ENCODE measurements around the gene TMEM132C.

Gene TMEM132C

DNA sequence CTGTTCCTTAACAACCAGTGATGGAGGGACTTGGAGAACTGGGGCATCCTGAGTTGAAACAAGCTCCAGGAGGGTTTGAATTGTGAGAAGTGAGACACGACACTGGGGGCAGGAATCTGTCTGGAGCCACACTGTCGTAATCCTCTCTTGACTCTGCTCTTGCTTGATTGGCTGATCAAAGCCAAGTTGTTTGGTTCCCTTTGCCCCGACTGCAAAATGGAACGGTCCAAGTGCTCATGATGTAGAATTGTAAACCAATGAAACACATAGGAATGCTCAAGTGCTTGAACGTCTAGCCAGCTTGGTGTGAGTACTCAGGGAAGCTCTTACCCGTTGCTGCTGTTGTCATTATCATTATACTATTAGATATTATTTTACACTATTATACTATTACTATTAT, 98.1 kb downstream of the TMEM132C start:
- Histone ChIP-seq H3K36me3 (ENCODE audit: control insufficient read depth in 5 of 5, insufficient read depth in 5 of 5, low read length in 5 of 5) (peaks cover 0 to 3% (median 0%) of the 10 kb centered on the region in 5 donors), H3K27ac (ENCODE audit: low read depth, low read length) (no peak overlapping the region), H3K4me3 (ENCODE audit: low read depth in 1 of 5, low read length in 5 of 5) (peak overlapping the region in 2 of 5 donors; percentile 45 to 72), H3K9me3 (ENCODE audit: control insufficient read depth in 5 of 5, low read length in 5 of 5) (no peaks in the 10 kb centered on the region), H3K4me1 (ENCODE audit: control insufficient read depth in 5 of 5, insufficient read depth in 5 of 5, low read length in 5 of 5) (peaks cover 0 to 23% (median 19%) of the 10 kb centered on the region in 5 donors), H3K27me3 (ENCODE audit: control insufficient read depth in 5 of 5, insufficient read depth in 4 of 5, low read length in 5 of 5) (peaks cover 0 to 4% (median 0%) of the 10 kb centered on the region in 5 donors), H3K9ac (ENCODE audit: low read length in 5 of 5) (no peak overlapping the region)

DNA sequence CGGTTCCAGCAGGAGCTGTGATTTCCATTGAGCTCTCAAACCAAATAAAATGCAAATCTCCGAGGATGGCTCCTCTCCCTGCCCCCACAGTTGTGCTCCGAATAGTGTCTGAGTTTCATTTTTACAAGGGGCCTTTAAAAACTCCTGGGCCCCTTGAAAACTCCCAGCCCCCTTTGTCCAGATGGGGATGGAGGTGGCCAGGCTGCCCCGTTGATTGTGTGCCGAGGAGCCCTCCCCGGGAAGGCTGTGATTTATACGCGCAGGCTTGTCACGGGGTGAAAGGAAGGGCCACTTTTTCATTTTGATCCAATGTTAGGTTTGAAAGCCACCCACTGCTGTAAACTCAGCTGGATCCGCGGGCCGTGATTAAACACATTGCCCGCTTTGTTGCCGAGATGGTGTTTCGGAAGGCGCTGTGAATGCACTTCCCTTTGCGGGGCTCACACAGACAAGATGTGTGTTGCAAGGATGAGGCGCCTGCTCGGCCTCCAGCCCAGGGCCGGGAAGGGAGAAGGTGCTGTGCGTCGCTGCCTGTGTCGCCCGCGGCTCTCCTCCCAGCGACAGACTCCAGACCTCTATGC, 98.8 kb downstream of the TMEM132C start:
- Histone ChIP-seq H3K4me3 (ENCODE audit: low read depth in 1 of 5, low read length in 5 of 5) (peak overlapping the region; percentile 45 to 72 (median 57)), H3K4me1 (ENCODE audit: control insufficient read depth in 5 of 5, insufficient read depth in 5 of 5, low read length in 5 of 5) (peaks cover 0 to 23% (median 19%) of the 10 kb centered on the region in 5 donors), H3K9ac (ENCODE audit: low read length in 5 of 5) (peak overlapping the region in 3 of 5 donors; percentile 17 to 42 (median 35)), H3K9me3 (ENCODE audit: control insufficient read depth in 5 of 5, low read length in 5 of 5) (no peaks in the 10 kb centered on the region), H3K36me3 (ENCODE audit: control insufficient read depth in 5 of 5, insufficient read depth in 5 of 5, low read length in 5 of 5) (peaks cover 0 to 1% (median 0%) of the 10 kb centered on the region in 5 donors), H3K27ac (ENCODE audit: low read depth, low read length) (no peak overlapping the region), H3K27me3 (ENCODE audit: control insufficient read depth in 5 of 5, insufficient read depth in 4 of 5, low read length in 5 of 5) (peaks cover 0 to 4% (median 0%) of the 10 kb centered on the region in 5 donors)

DNA sequence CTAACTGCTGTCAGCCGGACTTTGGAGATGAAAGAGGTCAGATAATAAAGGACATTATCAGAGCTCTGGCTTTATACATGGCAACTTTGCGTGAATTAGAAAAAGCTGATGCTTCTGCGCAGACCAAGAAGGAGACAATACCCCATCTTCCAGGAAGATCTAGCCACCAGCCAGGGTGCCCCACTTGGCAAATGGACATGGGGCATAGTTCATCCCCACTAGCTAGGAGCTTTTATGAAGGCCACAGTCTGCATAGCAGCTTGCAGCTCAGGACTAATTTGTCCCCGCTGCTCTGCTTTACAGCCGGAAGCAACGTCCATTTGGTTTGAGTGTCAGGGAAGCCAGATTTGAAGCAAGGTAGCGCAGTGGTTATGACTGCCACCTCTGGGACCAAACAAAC, 101.0 kb downstream of the TMEM132C start:
- no peak overlapping the region for H3K4me3 ChIP-seq (ENCODE audit: low read depth in 1 of 5, low read length in 5 of 5)
- no peak overlapping the region for H3K27ac ChIP-seq (ENCODE audit: low read depth, low read length)
- H3K27me3 ChIP-seq (ENCODE audit: control insufficient read depth in 5 of 5, insufficient read depth in 4 of 5, low read length in 5 of 5), result peaks cover 0 to 4% (median 0%) of the 10 kb centered on the region in 5 donors
- no peak overlapping the region for H3K9ac ChIP-seq (ENCODE audit: low read length in 5 of 5)
- no peaks in the 10 kb centered on the region for H3K36me3 ChIP-seq (ENCODE audit: control insufficient read depth in 5 of 5, insufficient read depth in 5 of 5, low read length in 5 of 5)
- no peaks in the 10 kb centered on the region for H3K9me3 ChIP-seq (ENCODE audit: control insufficient read depth in 5 of 5, low read length in 5 of 5)
- H3K4me1 ChIP-seq (ENCODE audit: control insufficient read depth in 5 of 5, insufficient read depth in 5 of 5, low read length in 5 of 5), result peaks cover 0 to 23% (median 19%) of the 10 kb centered on the region in 5 donors

DNA sequence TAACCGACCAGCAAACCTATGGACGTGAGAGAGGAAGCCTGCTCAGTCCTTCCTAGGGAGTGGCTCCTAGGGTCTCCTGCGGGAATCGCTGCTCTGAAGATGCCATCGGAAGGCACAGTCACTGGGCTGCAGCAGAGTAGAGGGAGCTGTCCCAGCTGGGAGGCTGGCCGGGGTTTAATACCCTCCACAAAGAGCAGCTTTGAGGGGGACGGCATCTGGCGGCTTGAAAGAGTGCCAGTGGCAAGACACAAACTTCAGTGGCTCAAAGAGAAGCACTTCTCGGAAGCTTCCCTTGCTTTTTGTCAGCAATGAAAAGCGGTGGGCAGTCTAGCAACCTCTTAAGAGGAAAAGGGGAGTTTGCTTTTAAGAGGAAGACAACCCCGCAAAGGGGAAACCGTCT, 114.6 kb downstream of the TMEM132C start:
- Histone ChIP-seq H3K4me3 (ENCODE audit: low read depth in 1 of 5, low read length in 5 of 5) (peak overlapping the region in 3 of 5 donors; percentile 8 to 56 (median 11)), H3K27me3 (ENCODE audit: control insufficient read depth in 5 of 5, insufficient read depth in 4 of 5, low read length in 5 of 5) (peaks cover 0 to 5% (median 0%) of the 10 kb centered on the region in 5 donors), H3K9ac (ENCODE audit: low read length in 5 of 5) (no peak overlapping the region), H3K9me3 (ENCODE audit: control insufficient read depth in 5 of 5, low read length in 5 of 5) (no peaks in the 10 kb centered on the region), H3K36me3 (ENCODE audit: control insufficient read depth in 5 of 5, insufficient read depth in 5 of 5, low read length in 5 of 5) (peaks cover 0 to 5% (median 0%) of the 10 kb centered on the region in 5 donors), H3K4me1 (ENCODE audit: control insufficient read depth in 5 of 5, insufficient read depth in 5 of 5, low read length in 5 of 5) (peaks cover 0 to 27% (median 7%) of the 10 kb centered on the region in 5 donors), H3K27ac (ENCODE audit: low read depth, low read length) (no peak overlapping the region)

DNA sequence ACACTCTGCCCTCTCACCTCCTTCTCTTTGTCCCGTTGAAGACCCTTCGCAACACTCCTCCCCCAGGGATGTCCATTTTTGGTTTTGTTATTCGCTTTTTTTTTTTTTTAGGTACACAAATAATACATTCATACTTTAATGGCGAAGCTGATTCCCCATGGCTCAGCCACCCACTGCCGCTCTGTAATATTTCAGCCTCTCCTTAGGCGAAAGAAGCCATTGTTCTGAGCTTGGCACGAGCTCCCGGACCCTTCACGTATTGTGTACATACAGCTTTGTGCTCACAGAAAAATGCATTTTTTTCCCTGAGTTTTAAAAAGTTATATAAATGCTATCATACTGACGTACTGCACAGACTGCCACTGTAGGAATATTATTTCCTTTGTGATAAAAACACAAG, 115.0 kb downstream of the TMEM132C start:
- Histone ChIP-seq H3K4me3 (ENCODE audit: low read depth in 1 of 5, low read length in 5 of 5) (peak overlapping the region in 2 of 5 donors; percentile 8 to 56), H3K9me3 (ENCODE audit: control insufficient read depth in 5 of 5, low read length in 5 of 5) (no peaks in the 10 kb centered on the region), H3K4me1 (ENCODE audit: control insufficient read depth in 5 of 5, insufficient read depth in 5 of 5, low read length in 5 of 5) (peaks cover 0 to 27% (median 7%) of the 10 kb centered on the region in 5 donors), H3K36me3 (ENCODE audit: control insufficient read depth in 5 of 5, insufficient read depth in 5 of 5, low read length in 5 of 5) (peaks cover 0 to 5% (median 0%) of the 10 kb centered on the region in 5 donors), H3K27ac (ENCODE audit: low read depth, low read length) (no peak overlapping the region), H3K9ac (ENCODE audit: low read length in 5 of 5) (no peak overlapping the region), H3K27me3 (ENCODE audit: control insufficient read depth in 5 of 5, insufficient read depth in 4 of 5, low read length in 5 of 5) (peaks cover 0 to 5% (median 0%) of the 10 kb centered on the region in 5 donors)

DNA sequence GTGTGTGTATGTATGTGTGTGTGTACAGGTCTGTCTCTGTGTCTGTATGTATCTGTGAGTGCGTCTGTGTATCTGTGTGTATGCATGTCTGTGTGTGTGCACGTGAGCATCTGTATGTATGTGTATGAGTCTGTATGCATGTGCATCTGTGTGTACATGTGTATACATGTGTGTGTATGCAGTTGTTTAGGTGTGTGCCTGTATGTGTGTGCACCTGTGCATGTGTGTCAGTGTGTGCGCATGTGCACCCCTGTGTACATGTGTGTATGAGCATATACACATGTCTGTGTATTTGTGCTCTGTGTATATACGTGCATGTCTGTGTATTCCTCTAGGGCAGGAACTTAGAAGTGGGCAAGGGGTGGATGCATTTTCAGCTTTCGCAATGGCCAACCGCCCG, 116.0 kb downstream of the TMEM132C start:
- H3K27me3 ChIP-seq (ENCODE audit: control insufficient read depth in 5 of 5, insufficient read depth in 4 of 5, low read length in 5 of 5), result peaks cover 0 to 5% (median 0%) of the 10 kb centered on the region in 5 donors
- no peak overlapping the region for H3K27ac ChIP-seq (ENCODE audit: low read depth, low read length)
- H3K4me1 ChIP-seq (ENCODE audit: control insufficient read depth in 5 of 5, insufficient read depth in 5 of 5, low read length in 5 of 5), result peaks cover 0 to 32% (median 12%) of the 10 kb centered on the region in 5 donors
- H3K4me3 ChIP-seq (ENCODE audit: low read depth in 1 of 5, low read length in 5 of 5), result no peak overlapping the region
- peaks cover 0 to 5% (median 0%) of the 10 kb centered on the region in 5 donors for H3K36me3 ChIP-seq (ENCODE audit: control insufficient read depth in 5 of 5, insufficient read depth in 5 of 5, low read length in 5 of 5)
- H3K9me3 ChIP-seq (ENCODE audit: control insufficient read depth in 5 of 5, low read length in 5 of 5), result no peaks in the 10 kb centered on the region
- H3K9ac ChIP-seq (ENCODE audit: low read length in 5 of 5), result no peak overlapping the region

DNA sequence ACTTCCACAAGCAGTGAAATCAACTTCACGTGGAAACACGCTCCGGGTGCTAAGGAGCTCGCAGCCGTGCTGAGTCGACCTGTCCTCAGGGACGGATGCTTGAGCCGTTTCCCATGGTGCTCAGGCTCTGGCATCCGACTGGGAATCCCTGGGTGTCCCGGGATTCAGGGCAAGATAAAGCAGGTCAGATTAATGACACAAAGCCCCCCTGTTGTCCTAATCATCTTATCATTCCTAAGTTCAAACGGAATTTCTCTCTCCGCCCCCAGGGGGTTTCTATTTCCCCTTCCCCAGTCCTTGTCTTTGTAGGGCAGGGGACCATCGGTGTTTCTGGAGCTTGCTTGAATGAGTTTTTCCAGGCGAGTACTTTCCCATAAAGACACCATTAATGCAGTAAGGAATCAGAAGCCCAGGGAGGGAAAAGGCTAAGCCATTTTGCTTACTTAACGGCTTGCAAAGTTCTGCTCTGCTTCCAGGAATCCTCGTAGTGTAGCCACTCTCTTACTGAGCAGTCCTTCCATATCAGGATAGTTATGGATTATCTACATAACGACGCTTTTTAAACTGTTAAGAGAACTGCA, 116.5 kb downstream of the TMEM132C start:
- Histone ChIP-seq H3K9me3 (ENCODE audit: control insufficient read depth in 5 of 5, low read length in 5 of 5) (no peaks in the 10 kb centered on the region), H3K27ac (ENCODE audit: low read depth, low read length) (no peak overlapping the region), H3K4me3 (ENCODE audit: low read depth in 1 of 5, low read length in 5 of 5) (no peak overlapping the region), H3K36me3 (ENCODE audit: control insufficient read depth in 5 of 5, insufficient read depth in 5 of 5, low read length in 5 of 5) (peaks cover 0 to 5% (median 0%) of the 10 kb centered on the region in 5 donors), H3K9ac (ENCODE audit: low read length in 5 of 5) (no peak overlapping the region), H3K27me3 (ENCODE audit: control insufficient read depth in 5 of 5, insufficient read depth in 4 of 5, low read length in 5 of 5) (peaks cover 0 to 5% (median 0%) of the 10 kb centered on the region in 5 donors), H3K4me1 (ENCODE audit: control insufficient read depth in 5 of 5, insufficient read depth in 5 of 5, low read length in 5 of 5) (peaks cover 0 to 37% (median 17%) of the 10 kb centered on the region in 5 donors)

DNA sequence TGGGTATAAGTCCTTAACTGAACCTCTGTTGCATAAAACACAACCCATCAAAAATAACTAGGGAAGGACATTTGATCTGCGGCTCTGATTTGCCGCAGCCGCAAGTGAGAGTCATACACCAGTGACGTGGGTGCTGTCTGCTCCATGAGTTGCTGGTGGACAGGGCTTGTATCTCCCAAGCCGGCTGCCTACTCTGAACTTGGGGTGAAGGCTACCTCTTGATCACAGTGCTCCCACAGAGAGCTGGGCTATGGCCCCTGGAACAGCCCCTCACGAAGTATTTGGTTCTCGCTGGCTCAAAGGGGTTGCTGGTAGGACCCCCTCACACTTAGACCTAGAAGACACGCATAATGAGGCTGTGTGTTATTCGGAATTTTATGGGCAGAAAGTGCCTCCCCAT, 118.8 kb downstream of the TMEM132C start:
- no peak overlapping the region for H3K4me3 ChIP-seq (ENCODE audit: low read depth in 1 of 5, low read length in 5 of 5)
- H3K4me1 ChIP-seq (ENCODE audit: control insufficient read depth in 5 of 5, insufficient read depth in 5 of 5, low read length in 5 of 5), result peaks cover 4 to 46% (median 26%) of the 10 kb centered on the region in 5 donors
- peaks cover 0 to 5% (median 0%) of the 10 kb centered on the region in 5 donors for H3K27me3 ChIP-seq (ENCODE audit: control insufficient read depth in 5 of 5, insufficient read depth in 4 of 5, low read length in 5 of 5)
- H3K27ac ChIP-seq (ENCODE audit: low read depth, low read length), result no peak overlapping the region
- no peaks in the 10 kb centered on the region for H3K9me3 ChIP-seq (ENCODE audit: control insufficient read depth in 5 of 5, low read length in 5 of 5)
- H3K36me3 ChIP-seq (ENCODE audit: control insufficient read depth in 5 of 5, insufficient read depth in 5 of 5, low read length in 5 of 5), result peaks cover 0 to 5% (median 0%) of the 10 kb centered on the region in 5 donors
- no peak overlapping the region for H3K9ac ChIP-seq (ENCODE audit: low read length in 5 of 5)

DNA sequence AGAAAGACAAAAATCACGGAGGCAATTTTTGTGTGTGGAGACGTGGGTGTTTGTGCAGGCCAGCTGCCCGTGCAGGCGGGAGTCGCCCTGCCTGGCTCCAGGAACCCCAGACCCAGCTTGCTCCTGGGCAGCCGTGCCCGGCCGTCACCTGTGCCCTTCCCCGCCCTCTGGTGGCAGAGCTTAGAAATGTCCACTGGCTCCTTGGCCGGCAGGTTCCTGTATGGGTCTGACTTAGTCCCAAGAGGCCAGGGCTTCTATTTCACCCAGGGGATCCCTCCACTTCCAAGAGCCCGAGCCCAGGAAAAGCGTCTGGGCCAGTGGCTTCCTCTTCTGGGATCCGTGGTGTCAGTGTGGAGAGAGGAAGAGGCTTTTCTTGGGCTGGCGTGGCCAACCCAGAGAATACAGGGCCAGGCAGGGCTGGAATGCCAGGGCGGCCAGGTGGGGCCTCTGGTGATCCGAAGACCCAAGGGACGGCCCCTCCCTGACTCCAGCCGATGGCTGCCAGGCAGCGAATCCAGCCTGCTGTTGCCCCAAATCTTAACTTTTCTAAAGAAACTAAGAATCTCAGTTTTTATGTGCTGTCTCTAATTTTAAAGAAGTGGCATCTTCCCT, 120.9 kb downstream of the TMEM132C start:
- no peak overlapping the region for H3K4me3 ChIP-seq (ENCODE audit: low read depth in 1 of 5, low read length in 5 of 5)

More for the DNA sequence above, 120.9 kb downstream of the TMEM132C start:
- H3K27ac ChIP-seq (ENCODE audit: low read depth, low read length), result peak overlapping the region; percentile 74
- peaks cover 0 to 3% (median 0%) of the 10 kb centered on the region in 5 donors for H3K27me3 ChIP-seq (ENCODE audit: control insufficient read depth in 5 of 5, insufficient read depth in 4 of 5, low read length in 5 of 5)
- peak overlapping the region in 2 of 5 donors; percentile 6 to 21 for H3K9ac ChIP-seq (ENCODE audit: low read length in 5 of 5)
- peaks cover 0 to 5% (median 0%) of the 10 kb centered on the region in 5 donors for H3K36me3 ChIP-seq (ENCODE audit: control insufficient read depth in 5 of 5, insufficient read depth in 5 of 5, low read length in 5 of 5)
- no peaks in the 10 kb centered on the region for H3K9me3 ChIP-seq (ENCODE audit: control insufficient read depth in 5 of 5, low read length in 5 of 5)
- H3K4me1 ChIP-seq (ENCODE audit: control insufficient read depth in 5 of 5, insufficient read depth in 5 of 5, low read length in 5 of 5), result peaks cover 4 to 27% (median 21%) of the 10 kb centered on the region in 5 donors
